ENCODE measurements around the gene GNAL.
"Not testable (repeated sequence)": the region's sequence is repeated elsewhere in the genome, so short reads cannot be mapped to it uniquely, and the experiment has no call there.

The GNAL gene

DNA sequence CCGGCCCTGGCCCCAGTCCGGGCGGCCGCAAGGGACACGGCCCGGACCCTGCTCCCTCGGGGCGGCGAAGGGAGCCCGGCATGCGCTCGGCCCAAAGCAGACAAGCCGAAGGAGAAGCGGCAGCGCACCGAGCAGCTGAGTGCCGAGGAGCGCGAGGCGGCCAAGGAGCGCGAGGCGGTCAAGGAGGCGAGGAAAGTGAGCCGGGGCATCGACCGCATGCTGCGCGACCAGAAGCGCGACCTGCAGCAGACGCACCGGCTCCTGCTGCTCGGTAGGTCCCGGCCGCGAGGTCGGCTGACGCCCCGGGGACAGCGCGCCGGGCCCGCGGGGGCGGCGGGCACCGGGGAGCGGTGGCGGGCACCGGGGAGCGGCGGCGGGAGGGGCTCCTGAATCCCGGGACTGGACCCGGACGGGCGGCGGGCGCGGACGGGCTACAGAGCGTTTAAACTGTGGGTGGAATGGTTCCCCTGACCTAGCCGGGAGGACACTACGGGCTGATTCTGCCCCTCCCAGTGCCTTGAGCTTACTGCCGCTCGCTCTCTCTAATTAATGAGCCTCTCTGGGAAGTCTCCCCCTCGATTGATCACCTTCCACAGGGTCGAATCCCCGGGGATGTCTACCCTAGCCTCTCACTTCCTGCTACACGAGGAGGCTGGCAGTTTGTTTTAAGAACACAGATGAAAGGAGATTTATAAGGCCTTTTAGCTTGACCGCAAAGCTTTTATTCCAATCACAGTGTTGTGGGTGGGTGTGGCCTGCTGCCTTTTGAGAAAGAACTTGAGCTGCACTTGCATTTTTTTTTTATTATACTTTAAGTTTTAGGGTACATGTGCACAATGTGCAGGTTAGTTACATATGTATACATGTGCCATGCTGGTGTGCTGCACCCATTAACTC, 853 bp downstream of the GNAL start:
- H3K9me3 Mint-ChIP-seq: peaks cover 9% of the 10 kb centered on the region
- peaks cover 38% of the 10 kb centered on the region for H3K27me3 Mint-ChIP-seq
- no peak overlapping the region for H3K27ac Mint-ChIP-seq
- peak overlapping the region; percentile 70 for H3K4me3 Mint-ChIP-seq
- peaks cover 1% of the 10 kb centered on the region for H3K36me3 Mint-ChIP-seq
- peaks cover 8% of the 10 kb centered on the region for H3K4me1 Mint-ChIP-seq

GRCh38 chr18:11690660-11691059, 1.6 kb downstream of the GNAL start:
- not testable (repeated sequence) for H3K4me1 Mint-ChIP-seq, H3K27ac Mint-ChIP-seq, H3K9me3 Mint-ChIP-seq, H3K36me3 Mint-ChIP-seq
- peaks cover 39% of the 10 kb centered on the region for H3K27me3 Mint-ChIP-seq
- H3K4me3 Mint-ChIP-seq: peak overlapping the region; percentile 44

DNA sequence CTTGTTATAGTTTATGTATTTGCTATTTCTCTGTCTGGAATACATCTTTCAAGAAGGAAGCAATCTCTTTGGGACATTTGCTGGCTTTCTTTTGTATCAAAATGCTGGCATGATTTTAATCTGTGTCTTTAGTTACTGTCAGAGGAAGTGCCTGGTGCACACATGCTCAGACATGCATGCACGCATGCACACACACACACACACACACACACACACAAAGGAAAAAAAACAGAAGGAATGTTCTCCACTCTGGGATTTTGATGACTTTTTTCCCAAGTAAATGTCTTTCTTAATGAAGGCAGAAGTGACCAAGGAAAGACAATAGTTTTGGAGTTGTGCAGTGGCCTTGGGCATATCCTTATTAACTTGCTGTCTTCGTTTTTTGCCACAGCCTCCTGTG, 6.7 kb downstream of the GNAL start:
- no peaks in the 10 kb centered on the region for H3K9me3 Mint-ChIP-seq
- H3K27ac Mint-ChIP-seq: no peak overlapping the region
- no peaks in the 10 kb centered on the region for H3K4me1 Mint-ChIP-seq
- peaks cover 19% of the 10 kb centered on the region for H3K27me3 Mint-ChIP-seq
- H3K4me3 Mint-ChIP-seq: no peak overlapping the region
- no peaks in the 10 kb centered on the region for H3K36me3 Mint-ChIP-seq

GRCh38 chr18:11696451-11696850, 7.4 kb downstream of the GNAL start:
- H3K36me3 Mint-ChIP-seq: no peaks in the 10 kb centered on the region
- no peak overlapping the region for H3K27ac Mint-ChIP-seq

DNA sequence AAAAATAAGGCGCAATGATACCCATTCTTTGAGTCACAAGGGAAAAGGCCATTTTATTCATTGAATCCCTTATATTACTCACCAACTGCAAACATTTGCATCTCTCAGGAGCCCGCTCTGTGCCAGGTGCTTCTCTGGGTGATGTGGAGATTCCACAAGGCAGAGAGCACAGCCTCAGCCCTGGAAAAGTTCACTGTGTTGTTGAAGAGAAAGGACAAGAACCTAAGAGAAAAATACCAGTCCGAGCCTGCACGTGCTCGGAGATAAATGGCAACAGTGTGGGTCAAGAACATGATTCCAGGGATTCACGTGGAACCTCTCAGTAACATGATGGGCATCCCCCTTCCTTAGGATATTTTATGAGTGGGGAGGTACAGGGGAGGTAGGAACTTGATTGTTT, 11.8 kb downstream of the GNAL start:
- no peak overlapping the region for H3K4me3 Mint-ChIP-seq
- H3K27ac Mint-ChIP-seq: no peak overlapping the region
- no peaks in the 10 kb centered on the region for H3K9me3 Mint-ChIP-seq
- H3K36me3 Mint-ChIP-seq: no peaks in the 10 kb centered on the region
- H3K4me1 Mint-ChIP-seq: no peaks in the 10 kb centered on the region
- H3K27me3 Mint-ChIP-seq: peaks cover 5% of the 10 kb centered on the region

More at GRCh38 chr18:11696451-11696850, 7.4 kb downstream of the GNAL start:
- no peaks in the 10 kb centered on the region for H3K4me1 Mint-ChIP-seq
- H3K9me3 Mint-ChIP-seq: no peaks in the 10 kb centered on the region
- no peak overlapping the region for H3K4me3 Mint-ChIP-seq
- H3K27me3 Mint-ChIP-seq: peaks cover 19% of the 10 kb centered on the region

- peaks cover 11% of the 10 kb centered on the region for H3K9me3 Mint-ChIP-seq
- H3K4me1 Mint-ChIP-seq: no peaks in the 10 kb centered on the region
- H3K36me3 Mint-ChIP-seq: peaks cover 2% of the 10 kb centered on the region
- H3K4me3 Mint-ChIP-seq: no peak overlapping the region
- H3K27me3 Mint-ChIP-seq: peaks cover 26% of the 10 kb centered on the region
- no peak overlapping the region for H3K27ac Mint-ChIP-seq
These were observed 21.5 kb downstream of the GNAL start for GRCh38 chr18:11710578-11710977.

DNA sequence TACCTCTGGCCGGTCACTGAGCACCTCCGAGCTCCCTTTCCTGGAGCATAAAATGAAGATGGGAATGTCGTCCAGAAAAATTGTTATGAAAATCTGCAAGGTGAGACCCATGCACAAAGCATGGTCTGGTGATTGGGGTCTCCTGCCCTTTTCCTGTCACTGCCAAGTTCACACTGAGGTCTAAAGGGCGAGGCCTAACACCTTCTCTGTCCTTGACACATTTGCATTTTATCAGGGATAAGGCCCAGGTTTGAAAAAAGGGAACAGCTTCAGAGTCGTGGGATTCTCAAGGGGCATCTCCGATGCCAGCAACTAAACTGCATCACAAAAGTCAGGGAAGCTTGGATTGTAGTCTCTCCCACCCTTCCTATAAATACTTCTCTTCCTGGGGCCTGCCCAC, 24.7 kb downstream of the GNAL start:
- Mint-ChIP-seq H3K4me1 (peaks cover 1% of the 10 kb centered on the region), H3K27me3 (peaks cover 30% of the 10 kb centered on the region), H3K9me3 (peaks cover 11% of the 10 kb centered on the region)

GRCh38 chr18:11714244-11714918, 25.3 kb downstream of the GNAL start:
- Mint-ChIP-seq H3K36me3 (peaks cover under 1% of the 10 kb centered on the region), H3K27me3 (peaks cover 28% of the 10 kb centered on the region), H3K27ac (no peak overlapping the region), H3K4me3 (no peak overlapping the region), H3K4me1 (peaks cover 4% of the 10 kb centered on the region), H3K9me3 (peaks cover 11% of the 10 kb centered on the region)

More for the DNA sequence above, 24.7 kb downstream of the GNAL start:
- no peak overlapping the region for H3K4me3 Mint-ChIP-seq
- peaks cover 2% of the 10 kb centered on the region for H3K36me3 Mint-ChIP-seq
- H3K27ac Mint-ChIP-seq: no peak overlapping the region

DNA sequence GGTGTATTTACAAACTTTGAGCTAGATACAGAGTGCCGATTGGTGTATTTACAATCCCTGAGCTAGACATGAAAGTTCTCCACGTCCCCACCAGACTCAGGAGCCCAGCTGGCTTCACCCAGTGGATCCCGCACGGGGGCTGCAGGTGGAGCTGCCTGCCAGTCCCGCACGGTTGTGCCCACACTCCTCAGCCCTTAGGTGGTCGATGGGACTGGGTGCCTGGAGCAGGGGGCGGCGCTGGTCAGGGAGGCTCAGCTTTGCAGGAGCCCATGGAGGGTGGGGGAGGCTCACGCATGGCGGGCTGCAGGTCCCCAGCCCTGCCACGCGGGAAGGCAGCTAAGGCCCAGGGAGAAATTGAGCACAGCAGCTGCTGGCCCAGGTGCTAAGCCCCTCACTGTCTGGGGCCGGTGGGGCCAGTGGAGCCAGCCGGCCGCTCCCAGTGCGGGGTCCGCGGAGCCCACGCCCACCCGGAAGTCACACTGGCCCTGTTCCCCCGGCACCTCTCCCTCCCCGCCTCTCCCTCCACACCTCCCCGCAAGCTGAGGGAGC, 27.8 kb downstream of the GNAL start:
- H3K36me3 Mint-ChIP-seq, H3K9me3 Mint-ChIP-seq, H3K4me3 Mint-ChIP-seq, H3K4me1 Mint-ChIP-seq, H3K27ac Mint-ChIP-seq: not testable (repeated sequence)
- peaks cover 19% of the 10 kb centered on the region for H3K27me3 Mint-ChIP-seq

DNA sequence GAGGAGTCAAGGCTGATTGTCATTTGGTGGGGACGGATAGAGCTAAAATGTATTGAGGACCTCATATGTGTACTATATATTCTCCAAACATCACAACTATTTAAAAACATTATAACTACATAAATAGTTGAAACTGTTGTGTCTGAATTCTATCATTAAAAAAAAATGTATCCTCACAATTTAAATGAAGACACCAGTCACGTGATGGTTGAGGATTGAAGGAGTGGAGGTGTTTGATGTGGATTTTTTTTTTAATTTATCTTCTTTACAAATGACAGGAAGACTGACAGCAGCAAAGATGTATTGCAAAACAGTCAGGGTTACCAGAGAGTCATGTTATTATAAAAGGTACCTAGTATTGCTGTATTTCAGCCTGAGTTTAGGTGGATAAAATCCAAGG, 30.0 kb downstream of the GNAL start:
- Mint-ChIP-seq H3K4me3 (no peak overlapping the region), H3K4me1 (peaks cover 4% of the 10 kb centered on the region), H3K27ac (no peak overlapping the region), H3K36me3 (no peaks in the 10 kb centered on the region), H3K9me3 (no peaks in the 10 kb centered on the region), H3K27me3 (peaks cover 6% of the 10 kb centered on the region)

DNA sequence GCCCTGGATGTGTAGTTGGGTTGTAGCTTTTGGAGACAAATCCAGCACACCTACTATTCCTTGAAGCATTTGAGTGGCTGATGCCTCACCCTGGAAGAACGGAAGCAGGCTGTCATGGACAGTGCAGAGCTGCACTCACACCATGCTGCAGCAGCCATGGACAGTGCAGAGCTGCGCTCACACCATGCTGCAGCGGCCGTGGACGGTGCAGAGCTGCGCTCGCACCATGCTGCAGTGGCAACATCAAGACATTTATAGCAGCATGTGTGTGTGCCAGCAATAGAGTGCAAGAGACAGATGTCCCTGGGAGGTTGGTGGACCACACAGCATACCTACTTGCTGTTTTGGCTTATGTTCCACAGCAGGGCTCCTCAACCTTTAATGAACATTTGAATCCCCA, 30.6 kb downstream of the GNAL start:
- Mint-ChIP-seq H3K9me3 (no peaks in the 10 kb centered on the region), H3K27ac (no peak overlapping the region), H3K4me3 (no peak overlapping the region), H3K36me3 (no peaks in the 10 kb centered on the region), H3K27me3 (peaks cover 4% of the 10 kb centered on the region), H3K4me1 (peaks cover 4% of the 10 kb centered on the region)

GRCh38 chr18:11721720-11722119, 32.7 kb downstream of the GNAL start:
- Mint-ChIP-seq H3K27ac (no peak overlapping the region), H3K4me3 (no peak overlapping the region)

DNA sequence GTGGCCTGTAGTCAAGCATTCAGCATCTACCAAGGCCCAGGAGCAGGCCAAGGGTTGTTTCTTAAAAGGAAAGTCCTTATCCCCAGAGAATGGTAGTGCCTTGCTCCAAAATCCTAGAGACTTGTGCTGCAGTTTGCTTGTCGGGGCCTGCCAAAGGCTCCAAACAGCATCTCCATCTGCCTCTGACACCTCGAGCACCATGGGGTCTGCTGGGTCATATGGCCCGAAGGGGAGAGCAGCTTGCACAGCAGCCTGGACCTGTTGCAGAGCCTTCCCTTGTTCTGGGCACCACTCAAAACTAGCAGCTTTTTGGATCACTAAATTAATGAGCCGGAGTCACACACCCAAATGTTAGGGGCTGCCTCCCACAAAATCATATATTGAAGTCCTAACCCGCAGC, 35.7 kb downstream of the GNAL start:
- H3K4me3 Mint-ChIP-seq: no peak overlapping the region
- H3K36me3 Mint-ChIP-seq: no peaks in the 10 kb centered on the region

More at GRCh38 chr18:11721720-11722119, 32.7 kb downstream of the GNAL start:
- Mint-ChIP-seq H3K4me1 (peaks cover 4% of the 10 kb centered on the region), H3K36me3 (no peaks in the 10 kb centered on the region), H3K9me3 (no peaks in the 10 kb centered on the region), H3K27me3 (no peaks in the 10 kb centered on the region)

DNA sequence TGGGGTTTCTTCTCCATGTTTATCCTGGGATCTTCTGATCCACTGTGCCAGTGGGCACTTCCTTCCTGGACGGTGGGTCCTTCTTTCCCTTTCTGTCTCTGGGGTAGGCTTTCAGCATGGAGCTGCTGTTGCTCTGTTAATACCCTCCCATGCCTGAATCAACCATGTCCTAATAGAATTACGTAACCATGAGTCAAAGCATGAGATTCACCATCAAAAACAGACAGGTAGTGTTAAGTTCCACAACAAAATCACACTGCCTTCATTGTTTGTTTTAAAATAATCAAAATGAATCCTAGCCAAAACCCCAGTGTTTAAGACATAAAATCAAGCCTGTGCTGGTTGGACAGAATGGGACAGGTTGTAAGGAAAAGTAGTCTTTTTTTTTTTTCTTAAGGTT, 37.5 kb downstream of the GNAL start:
- Mint-ChIP-seq H3K36me3 (no peaks in the 10 kb centered on the region), H3K4me3 (no peak overlapping the region), H3K27ac (no peak overlapping the region), H3K4me1 (no peaks in the 10 kb centered on the region), H3K9me3 (no peaks in the 10 kb centered on the region), H3K27me3 (peaks cover 5% of the 10 kb centered on the region)

More for the DNA sequence above, 35.7 kb downstream of the GNAL start:
- H3K9me3 Mint-ChIP-seq: no peaks in the 10 kb centered on the region
- H3K27me3 Mint-ChIP-seq: peaks cover 3% of the 10 kb centered on the region
- no peak overlapping the region for H3K27ac Mint-ChIP-seq
- H3K4me1 Mint-ChIP-seq: no peaks in the 10 kb centered on the region

DNA sequence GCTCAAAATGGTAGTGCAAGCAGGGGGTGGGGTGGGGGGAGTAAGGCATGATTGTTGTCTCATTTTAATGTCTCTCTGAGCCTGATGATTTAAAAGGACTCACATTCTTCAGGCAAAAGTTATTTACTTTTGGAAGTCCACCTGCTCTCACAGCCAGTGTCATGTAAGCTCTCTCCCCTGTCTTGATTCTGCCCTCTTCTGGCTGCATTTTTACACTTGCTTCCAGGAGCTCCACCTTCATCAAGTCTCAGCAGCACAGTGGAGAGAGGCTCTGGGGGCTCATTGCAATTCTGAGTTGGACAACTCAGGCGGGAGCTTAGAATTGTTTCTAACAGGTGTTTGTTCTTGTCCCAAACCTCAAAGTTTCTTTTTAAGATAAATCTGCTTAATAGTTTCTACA, 39.2 kb downstream of the GNAL start:
- Mint-ChIP-seq H3K27me3 (peaks cover 14% of the 10 kb centered on the region), H3K4me3 (no peak overlapping the region), H3K27ac (no peak overlapping the region), H3K36me3 (no peaks in the 10 kb centered on the region), H3K4me1 (no peaks in the 10 kb centered on the region), H3K9me3 (no peaks in the 10 kb centered on the region)

DNA sequence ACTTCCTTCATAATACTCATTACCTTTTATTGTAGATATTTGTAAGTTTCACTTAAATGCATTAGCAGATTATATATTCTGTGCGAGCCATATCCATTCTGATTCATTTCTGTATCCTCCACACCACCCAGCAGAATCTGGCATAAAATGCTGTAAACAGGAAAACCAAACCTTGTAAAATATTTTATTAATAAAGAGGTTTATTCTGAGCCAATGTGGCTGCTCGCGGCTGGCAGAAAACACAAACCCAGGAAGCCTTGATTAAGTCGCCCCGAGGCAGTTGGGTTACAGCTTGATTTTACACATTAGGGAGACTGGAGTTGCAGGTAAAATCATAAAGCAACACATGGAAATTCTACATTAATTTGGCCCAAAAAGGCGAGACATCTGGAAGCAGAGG, 40.5 kb downstream of the GNAL start:
- Mint-ChIP-seq H3K9me3 (no peaks in the 10 kb centered on the region), H3K36me3 (no peaks in the 10 kb centered on the region), H3K27me3 (peaks cover 18% of the 10 kb centered on the region)

More for the DNA sequence above, 40.5 kb downstream of the GNAL start:
- no peak overlapping the region for H3K27ac Mint-ChIP-seq
- H3K4me1 Mint-ChIP-seq: no peaks in the 10 kb centered on the region
- no peak overlapping the region for H3K4me3 Mint-ChIP-seq
